Stimulated activated CD4-positive, alpha-beta T cell treated with anti-CD3 and anti-CD28 coated beads, Interleukin-1b, Interleukin-23, amount 100 ng/mL, for 24 hours (primary cell): ENCODE results near the gene LBH.

Experiments
- DNase-seq, 4 experiments: peaks; one replicate each; pipeline ENCODE4 v3.0.0-alpha.2; 2020; ENCODE audit warnings: low read depth in 4 of 4, low spot score in 1 of 4

LBH gene

DNA sequence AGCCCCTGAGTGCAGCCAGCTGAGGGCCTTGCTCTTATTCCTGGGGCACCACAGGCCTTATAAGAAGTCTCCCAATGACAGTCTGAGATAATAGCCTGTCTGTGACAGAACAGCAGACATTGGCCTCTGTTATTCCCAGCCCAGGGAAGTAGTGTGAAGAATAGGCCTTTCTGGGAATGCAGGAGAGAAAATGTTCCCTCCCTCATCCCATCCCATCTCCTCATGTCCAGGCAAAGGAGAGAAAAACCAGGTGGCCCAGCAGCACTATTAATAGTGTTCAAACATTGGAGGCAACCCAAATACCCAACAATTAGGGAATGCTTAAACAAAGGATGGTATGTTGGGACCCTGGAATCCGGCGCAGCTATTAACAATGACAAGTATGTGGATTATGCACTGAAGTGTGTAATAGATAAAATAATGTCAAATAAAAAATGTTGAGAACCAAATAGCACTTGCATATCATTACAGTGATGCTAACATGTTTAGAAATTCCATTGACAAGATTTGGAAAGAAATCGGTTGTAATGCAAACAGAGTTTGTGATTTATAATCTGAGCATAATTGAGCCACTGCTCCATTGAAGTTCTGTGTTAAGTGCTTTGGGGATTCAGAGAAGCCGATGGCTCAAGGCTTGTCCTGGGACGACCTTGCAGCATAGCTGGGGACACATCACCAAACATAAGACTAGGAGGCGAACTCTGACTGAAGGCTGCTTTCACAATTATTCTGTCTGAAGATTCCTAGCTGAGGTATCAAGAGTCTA is 69.3 kb downstream of the LBH start:
- DNase-seq = no peak

GRCh38 chr2:30301551-30301950 is 70.2 kb downstream of the LBH start:
- DNase-seq = no peak

DNA sequence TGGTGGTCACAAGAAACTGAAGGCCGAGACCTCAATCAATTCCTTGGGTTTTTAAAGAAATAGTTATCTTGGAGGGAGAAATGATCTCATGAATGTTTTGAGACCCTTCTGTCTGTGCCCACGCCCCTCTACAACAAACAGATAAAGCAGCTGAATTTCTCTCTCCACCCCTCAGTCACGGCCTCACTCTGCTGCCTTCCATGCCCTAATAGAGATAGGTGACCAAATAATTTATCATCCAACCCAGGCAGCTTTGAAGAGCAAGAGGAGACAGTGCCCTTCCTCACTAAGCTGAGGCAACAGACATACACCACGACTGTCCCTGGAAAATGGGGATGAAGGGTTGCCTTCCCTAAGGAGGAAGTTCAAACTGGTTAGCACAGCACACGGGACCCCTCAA is 71.2 kb downstream of the LBH start:
- DNase-seq = no peak

DNA sequence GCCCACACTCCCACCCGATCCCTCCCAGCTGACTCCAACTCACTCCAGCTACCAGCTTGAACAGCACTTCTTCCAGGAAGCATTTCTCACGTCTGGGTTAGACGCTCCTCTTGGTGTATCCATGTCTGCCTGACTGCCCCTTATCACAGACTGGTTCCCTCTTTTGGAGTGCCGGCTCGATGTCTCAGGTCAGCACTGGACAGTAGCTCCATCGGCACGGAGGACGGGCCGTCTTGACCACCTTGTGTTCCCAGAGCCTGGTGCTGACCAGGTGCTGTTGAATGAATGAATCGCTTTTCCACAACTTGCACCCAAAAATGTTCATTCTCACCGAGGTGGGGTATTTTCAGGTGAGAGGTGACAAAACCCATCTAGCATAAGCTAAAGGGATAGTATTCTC is 71.8 kb downstream of the LBH start:
- no peak for DNase-seq

GRCh38 chr2:30305235-30305634 is 73.9 kb downstream of the LBH start:
- DNase-seq = no peak

GRCh38 chr2:30306522-30306921 is 75.2 kb downstream of the LBH start:
- DNase-seq = no peak

DNA sequence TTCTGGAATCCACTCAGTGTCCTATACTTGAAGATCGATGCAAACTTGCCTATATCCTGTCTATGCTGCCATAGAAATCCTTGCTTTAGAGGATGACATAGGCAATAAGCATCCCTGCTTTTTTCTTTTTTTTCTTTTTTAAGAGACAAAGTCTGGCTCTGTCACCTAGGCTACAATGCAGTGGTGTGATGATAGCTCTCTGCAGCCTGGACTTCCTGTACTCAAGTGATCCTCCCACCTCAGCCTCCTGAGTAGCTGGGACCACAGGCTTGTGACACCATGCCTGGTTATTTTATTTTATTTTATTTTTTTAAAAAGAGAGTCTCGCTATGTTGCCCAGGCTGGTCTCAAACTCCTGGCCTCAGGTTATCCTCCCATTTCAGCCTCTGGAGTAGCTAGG is 76.9 kb downstream of the LBH start:
- DNase-seq = no peak
